Progenitor cell of endocrine pancreas (in vitro differentiated cells): ENCODE data around the gene CFAP57. TPM values are rescaled to one million over a fixed set of nuclear protein-coding genes. Genes with fewer than 3 reads are reported as not detected.

ENCODE experiments used
- DNase-seq: peaks from one replicate; pipeline ENCODE4 v3.0.0; 2021; ENCODE audit warnings: low spot score; ENCODE audit not compliant: unreplicated experiment
- H3K27ac Mint-ChIP-seq: 2 replicates; pipeline ENCODE4 v1.8.0; 2021; ENCODE audit warnings: mild to moderate bottlenecking, moderate library complexity, mixed read lengths
- H3K27me3 Mint-ChIP-seq: 2 replicates; pipeline ENCODE4 v1.8.0; 2021; ENCODE audit warnings: mixed read lengths
- H3K36me3 Mint-ChIP-seq: 2 replicates; pipeline ENCODE4 v1.8.0; 2022; ENCODE audit warnings: mixed read lengths; ENCODE audit not compliant: insufficient read depth
- H3K4me1 Mint-ChIP-seq: 2 replicates; pipeline ENCODE4 v1.8.0; 2021; ENCODE audit warnings: low read depth, mixed read lengths
- H3K4me3 Mint-ChIP-seq: 2 replicates; pipeline ENCODE4 v1.8.0; 2021; ENCODE audit warnings: low read depth, mild to moderate bottlenecking, moderate library complexity, mixed read lengths
- H3K9me3 Mint-ChIP-seq: 2 replicates; pipeline ENCODE4 v1.8.0; 2021; ENCODE audit warnings: low read depth, mixed read lengths
- CTCF ChIP-seq: fragments of 200-600 bp; sonication (generic); IDR thresholded peaks from one replicate; pipeline ENCODE4 v1.5.0; 2021; ENCODE audit warnings: antibody characterized with exemption, mild to moderate bottlenecking; ENCODE audit not compliant: unreplicated experiment
- total RNA-seq: library from RNA; stranded (reverse); gene quantifications from 2 replicates; pipeline ENCODE4 v1.2.1, GENCODE V29; 2021

Gene CFAP57
- total RNA-seq, 1 donor from 2014 or later = 2.2 TPM

DNA sequence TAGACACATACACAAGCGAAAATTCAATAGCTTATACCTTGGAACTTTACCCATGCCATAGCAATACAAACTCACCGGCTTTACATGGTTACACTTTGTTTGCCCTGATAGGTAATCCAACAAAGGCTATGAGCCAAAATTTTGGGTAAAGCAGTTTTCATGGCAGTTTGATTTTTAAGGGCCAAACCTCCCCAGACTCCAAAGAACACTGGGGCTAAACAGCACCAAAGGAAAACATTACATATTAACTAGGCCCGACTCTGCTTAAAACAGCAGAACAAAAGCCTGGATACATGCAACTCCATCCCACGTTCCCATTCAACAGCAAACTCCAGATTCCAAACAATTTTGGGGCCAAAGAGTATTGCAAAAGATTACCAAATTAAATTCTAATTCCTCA is 93.3 kb downstream of the CFAP57 start:
- TF ChIP-seq CTCF = no peak
- Mint-ChIP-seq H3K36me3 (peaks cover 15% of the 10 kb centered on the region), H3K9me3 (peaks cover 32% of the 10 kb centered on the region), H3K4me3 (no peak overlapping the region), H3K27ac (no peak overlapping the region), H3K27me3 (no peaks in the 10 kb centered on the region), H3K4me1 (peaks cover 26% of the 10 kb centered on the region)
- no peak for DNase-seq

DNA sequence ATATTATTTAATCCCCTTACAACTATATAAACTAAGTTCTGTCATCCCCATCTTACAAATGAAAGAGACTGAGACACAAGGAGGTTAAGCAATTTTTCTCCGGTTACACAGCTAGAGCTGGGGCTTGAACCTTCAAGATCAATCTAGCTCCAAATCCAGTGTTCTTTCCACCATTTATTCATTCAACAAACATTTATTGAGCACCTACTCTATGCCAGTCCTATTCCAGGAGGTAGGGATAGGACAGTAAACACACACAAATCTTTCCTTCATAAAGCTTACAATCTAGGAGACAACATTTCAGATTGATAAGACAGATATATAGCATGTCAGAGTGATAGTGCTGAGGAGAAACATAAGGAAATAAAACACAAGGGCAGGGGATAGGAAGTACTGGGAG is 94.8 kb downstream of the CFAP57 start:
- H3K36me3 Mint-ChIP-seq = peaks cover 15% of the 10 kb centered on the region
- no peak for DNase-seq

GRCh38 chr1:43267291-43267805 is 95.2 kb downstream of the CFAP57 start:
- Mint-ChIP-seq H3K36me3 (peaks cover 15% of the 10 kb centered on the region), H3K27ac (peak overlapping the region; percentile 79)
- no peak for DNase-seq

More for the DNA sequence above, 94.8 kb downstream of the CFAP57 start:
- peaks cover 23% of the 10 kb centered on the region for H3K9me3 Mint-ChIP-seq
- no peak for TF ChIP-seq CTCF
- peaks cover 37% of the 10 kb centered on the region for H3K4me1 Mint-ChIP-seq
- no peaks in the 10 kb centered on the region for H3K27me3 Mint-ChIP-seq
- H3K4me3 Mint-ChIP-seq = no peak overlapping the region
- H3K27ac Mint-ChIP-seq = no peak overlapping the region

DNA sequence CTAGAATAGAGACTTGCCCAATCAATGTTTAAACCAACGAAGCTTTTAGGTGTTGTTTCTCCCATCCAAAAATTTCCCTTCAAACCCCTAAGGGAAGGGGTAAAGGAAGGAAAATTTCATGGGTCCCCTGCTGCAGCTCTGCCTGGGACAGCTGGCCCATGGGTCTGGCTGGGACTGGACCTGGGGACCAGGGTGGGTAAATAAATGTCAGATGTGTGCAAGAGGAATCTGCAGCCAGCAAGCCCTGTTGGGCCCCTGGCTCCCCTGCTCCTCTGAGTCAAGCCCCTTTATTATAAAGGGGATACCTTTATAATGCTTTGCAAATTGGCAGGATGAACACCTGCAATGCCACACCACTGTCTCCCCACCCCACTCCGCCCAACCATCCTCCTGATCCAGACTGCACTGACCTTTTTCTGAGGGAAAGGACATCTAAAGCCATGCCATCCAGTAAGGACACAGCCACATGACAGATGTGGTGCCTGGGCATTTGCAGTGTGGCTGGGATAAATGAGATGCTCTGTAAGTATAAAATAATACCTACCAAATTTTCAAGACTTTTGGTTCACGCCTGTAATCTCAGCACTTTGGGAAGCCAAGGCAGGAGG is 95.8 kb downstream of the CFAP57 start:
- H3K4me3 Mint-ChIP-seq = no peak overlapping the region
- peaks cover 13% of the 10 kb centered on the region for H3K9me3 Mint-ChIP-seq
- DNase-seq = no peak
- peak overlapping the region; percentile 79 for H3K27ac Mint-ChIP-seq
- no peak for TF ChIP-seq CTCF
- H3K36me3 Mint-ChIP-seq = peaks cover 10% of the 10 kb centered on the region
- peaks cover 38% of the 10 kb centered on the region for H3K4me1 Mint-ChIP-seq
- H3K27me3 Mint-ChIP-seq = no peaks in the 10 kb centered on the region

More at GRCh38 chr1:43267291-43267805, 95.2 kb downstream of the CFAP57 start:
- H3K4me3 Mint-ChIP-seq = no peak overlapping the region
- no peaks in the 10 kb centered on the region for H3K27me3 Mint-ChIP-seq
- peaks cover 38% of the 10 kb centered on the region for H3K4me1 Mint-ChIP-seq
- no peak for TF ChIP-seq CTCF
- H3K9me3 Mint-ChIP-seq = peaks cover 18% of the 10 kb centered on the region

DNA sequence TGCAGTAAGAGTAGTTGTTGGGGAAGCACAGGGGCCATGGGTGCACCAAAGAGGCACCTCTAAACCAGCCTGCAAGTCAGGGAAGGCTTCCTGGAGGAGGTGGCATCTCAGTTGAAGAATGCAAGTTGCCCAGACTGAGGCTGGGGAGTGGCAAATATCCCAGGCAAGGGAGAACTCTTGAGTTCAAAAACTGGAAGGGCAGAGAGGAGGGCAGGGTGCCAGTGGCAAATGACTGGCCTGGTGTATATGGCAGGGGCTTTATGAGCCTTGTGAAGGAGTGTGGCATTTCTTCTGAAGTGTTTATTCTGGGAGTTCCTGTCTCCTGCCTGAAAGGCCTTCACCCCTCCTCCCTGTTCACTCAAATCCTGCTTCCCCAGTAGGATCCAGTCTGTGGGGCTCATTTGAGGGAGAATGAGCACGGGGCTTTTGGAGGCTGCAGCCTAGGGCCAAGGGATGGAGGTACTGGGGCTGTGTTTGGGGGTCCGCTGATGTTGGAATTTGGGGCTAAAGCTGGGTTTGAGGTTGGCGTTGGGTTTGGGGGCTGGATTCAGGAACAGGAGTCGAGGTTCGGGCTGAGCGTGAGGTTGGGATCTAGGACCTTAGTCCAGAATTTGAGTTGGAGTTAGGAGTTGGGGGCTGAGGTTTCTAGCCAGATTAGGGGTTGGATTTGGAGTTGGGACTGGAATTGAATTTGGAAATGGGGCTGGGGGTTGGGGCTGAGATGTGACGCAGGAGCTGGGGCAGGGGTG is 97.7 kb downstream of the CFAP57 start, which contains the start of gene TMEM125:
Gene TMEM125, plus strand, starts transcription at position 357 of the 749 bp plus-strand sequence. CDS start 2,740 bp downstream, outside the sequence.
- no peaks in the 10 kb centered on the region for H3K27me3 Mint-ChIP-seq
- DNase-seq = no peak
- peak within 1 kb of the TSS; percentile 89 for H3K4me3 Mint-ChIP-seq
- peaks cover 41% of the 10 kb centered on the region for H3K4me1 Mint-ChIP-seq
- H3K9me3 Mint-ChIP-seq = peaks cover 5% of the 10 kb centered on the region
- H3K27ac Mint-ChIP-seq = peak within 1 kb of the TSS; percentile 100
- peaks cover 8% of the 10 kb centered on the region for H3K36me3 Mint-ChIP-seq
- no peak for TF ChIP-seq CTCF
